Measurements from ENCODE around the gene PON2. TPM values are rescaled to one million over a fixed set of nuclear protein-coding genes. Genes with fewer than 3 reads are reported as not detected.
A peak's percentile ranks its signal among the peaks of the same experiment; 100 is the strongest.

PON2 gene
- total RNA-seq, 4 donors from 2014 or later = 48.2 to 67.3 (median 55.4) TPM

DNA sequence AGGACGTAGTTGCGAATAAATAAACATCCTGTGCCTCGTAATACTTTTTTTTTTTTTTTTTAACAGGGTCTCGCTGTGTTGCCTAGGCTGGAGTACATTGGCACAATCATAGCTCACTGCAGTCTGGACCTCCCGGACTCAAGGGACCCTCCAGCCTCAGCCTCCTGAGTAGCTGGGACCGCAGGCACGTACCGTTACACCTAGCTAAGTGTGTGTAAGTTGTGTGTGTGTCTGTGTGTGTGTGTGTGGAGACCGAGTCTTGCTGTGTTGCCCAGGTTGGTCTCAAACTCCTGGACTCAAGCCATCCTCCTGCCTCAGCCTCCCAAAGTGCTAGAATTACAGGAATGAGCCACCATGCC lies 573 bp upstream of the PON2 start:
- WGBS = 52% methylated on average over 9 of the region's 9 CpGs
- Histone ChIP-seq H3K27ac (replicated peaks in 1 of 4) (peak overlapping the region; percentile 88 to 93 (median 92)), H3K9me3 (no peaks in the 10 kb centered on the region), H3K4me1 (peaks cover 7 to 18% (median 15%) of the 10 kb centered on the region in 4 donors), H3K36me3 (no peaks in the 10 kb centered on the region), H3K27me3 (no peaks in the 10 kb centered on the region), H3K4me3 (peak overlapping the region; percentile 75 to 85 (median 80))
- no peak for DNase-seq (ENCODE audit: extremely low spot score)
- no peak for TF ChIP-seq POLR2AphosphoS5 (IDR thresholded peaks at IDR 0.05)
- no peak for TF ChIP-seq EP300 (IDR thresholded peaks at IDR 0.05)
- TF ChIP-seq, protein P1, sequence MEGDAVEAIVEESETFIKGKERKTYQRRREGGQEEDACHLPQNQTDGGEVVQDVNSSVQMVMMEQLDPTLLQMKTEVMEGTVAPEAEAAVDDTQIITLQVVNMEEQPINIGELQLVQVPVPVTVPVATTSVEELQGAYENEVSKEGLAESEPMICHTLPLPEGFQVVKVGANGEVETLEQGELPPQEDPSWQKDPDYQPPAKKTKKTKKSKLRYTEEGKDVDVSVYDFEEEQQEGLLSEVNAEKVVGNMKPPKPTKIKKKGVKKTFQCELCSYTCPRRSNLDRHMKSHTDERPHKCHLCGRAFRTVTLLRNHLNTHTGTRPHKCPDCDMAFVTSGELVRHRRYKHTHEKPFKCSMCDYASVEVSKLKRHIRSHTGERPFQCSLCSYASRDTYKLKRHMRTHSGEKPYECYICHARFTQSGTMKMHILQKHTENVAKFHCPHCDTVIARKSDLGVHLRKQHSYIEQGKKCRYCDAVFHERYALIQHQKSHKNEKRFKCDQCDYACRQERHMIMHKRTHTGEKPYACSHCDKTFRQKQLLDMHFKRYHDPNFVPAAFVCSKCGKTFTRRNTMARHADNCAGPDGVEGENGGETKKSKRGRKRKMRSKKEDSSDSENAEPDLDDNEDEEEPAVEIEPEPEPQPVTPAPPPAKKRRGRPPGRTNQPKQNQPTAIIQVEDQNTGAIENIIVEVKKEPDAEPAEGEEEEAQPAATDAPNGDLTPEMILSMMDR (IDR thresholded peaks at IDR 0.05) = no peak
- TF ChIP-seq POLR2A (IDR thresholded peaks at IDR 0.05; ENCODE audit: low read depth) = no peak
- intact Hi-C loops (cut with DNase I) = no loop called here

DNA sequence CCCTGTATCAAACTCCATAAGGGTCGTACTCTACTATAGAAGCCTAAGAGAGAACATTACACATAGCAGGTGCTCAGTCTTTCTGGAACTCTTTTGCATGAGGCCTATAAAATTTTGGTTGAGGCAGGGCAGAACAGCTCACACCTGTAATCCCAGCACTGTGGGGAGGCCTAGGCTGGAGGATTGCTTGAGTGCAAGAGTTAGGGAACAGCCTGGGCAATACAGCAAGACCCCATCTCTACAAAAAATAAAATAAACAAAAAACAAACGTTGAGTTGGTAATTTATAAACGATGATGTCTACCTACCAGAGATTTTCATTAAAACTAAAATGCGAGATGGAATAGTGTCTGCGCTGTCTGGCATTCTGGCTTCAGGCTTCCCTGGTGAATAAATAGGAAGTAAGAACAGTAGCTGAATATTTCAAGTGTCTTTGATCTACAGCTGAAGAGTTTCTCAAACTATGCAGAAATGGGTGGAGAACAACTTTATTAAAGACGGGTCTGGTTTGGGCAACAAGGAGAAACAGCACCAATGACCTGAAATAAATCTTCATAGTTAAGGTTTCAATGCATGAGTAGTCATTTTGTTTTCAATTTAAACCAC lies 774 bp downstream of the PON2 start:
- DNase-seq (ENCODE audit: extremely low spot score) = no peak
- 56% methylated on average over 6 of the region's 6 CpGs for WGBS
- no peaks in the 10 kb centered on the region for H3K27me3 ChIP-seq
- intact Hi-C loops (cut with DNase I) = no loop called here
- peak overlapping the region; percentile 75 to 85 (median 80) for H3K4me3 ChIP-seq
- TF ChIP-seq POLR2A (IDR thresholded peaks at IDR 0.05; ENCODE audit: low read depth) (no peak), EP300 (IDR thresholded peaks at IDR 0.05) (no peak), POLR2AphosphoS5 (IDR thresholded peaks at IDR 0.05) (no peak)
- TF ChIP-seq, protein P1 (IDR thresholded peaks at IDR 0.05) = no peak
- peak overlapping the region; percentile 88 to 93 (median 92) for H3K27ac ChIP-seq (replicated peaks in 1 of 4)
- peaks cover 7 to 18% (median 15%) of the 10 kb centered on the region in 4 donors for H3K4me1 ChIP-seq
- H3K9me3 ChIP-seq = no peaks in the 10 kb centered on the region
- peaks cover 0 to 5% (median 0%) of the 10 kb centered on the region in 4 donors for H3K36me3 ChIP-seq

DNA sequence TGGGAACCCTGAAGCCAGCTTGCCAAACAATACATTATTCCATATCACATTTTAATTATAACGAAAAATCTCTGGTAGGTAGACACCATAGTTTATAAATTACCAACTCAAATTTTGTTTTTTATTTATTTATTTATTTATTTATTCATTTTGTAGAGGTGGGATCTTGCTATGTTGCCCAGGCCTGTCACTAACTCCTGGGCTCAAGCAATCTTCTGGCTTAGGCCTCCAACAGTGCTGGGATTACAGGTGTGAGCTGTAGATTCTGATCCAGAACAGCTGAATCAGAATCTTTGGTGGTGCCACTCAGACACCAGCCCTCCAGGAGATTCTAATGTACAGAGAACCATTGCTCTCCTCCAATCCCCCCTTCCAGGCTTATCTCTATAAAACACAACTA lies 1.7 kb downstream of the PON2 start:
- Histone ChIP-seq H3K4me3 (no peak overlapping the region), H3K27ac (replicated peaks in 1 of 4) (no peak overlapping the region), H3K9me3 (no peaks in the 10 kb centered on the region), H3K36me3 (peaks cover 0 to 5% (median 0%) of the 10 kb centered on the region in 4 donors), H3K27me3 (no peaks in the 10 kb centered on the region), H3K4me1 (peaks cover 7 to 18% (median 15%) of the 10 kb centered on the region in 4 donors)
- TF ChIP-seq, protein P1 (IDR thresholded peaks at IDR 0.05) = no peak
- TF ChIP-seq POLR2AphosphoS5 (IDR thresholded peaks at IDR 0.05) (no peak), EP300 (IDR thresholded peaks at IDR 0.05) (no peak), POLR2A (IDR thresholded peaks at IDR 0.05; ENCODE audit: low read depth) (no peak)
- no peak for DNase-seq (ENCODE audit: extremely low spot score)
- intact Hi-C loops (cut with DNase I) = no loop called here
- WGBS = 94% methylated on average over 1 of the region's 1 CpG

DNA sequence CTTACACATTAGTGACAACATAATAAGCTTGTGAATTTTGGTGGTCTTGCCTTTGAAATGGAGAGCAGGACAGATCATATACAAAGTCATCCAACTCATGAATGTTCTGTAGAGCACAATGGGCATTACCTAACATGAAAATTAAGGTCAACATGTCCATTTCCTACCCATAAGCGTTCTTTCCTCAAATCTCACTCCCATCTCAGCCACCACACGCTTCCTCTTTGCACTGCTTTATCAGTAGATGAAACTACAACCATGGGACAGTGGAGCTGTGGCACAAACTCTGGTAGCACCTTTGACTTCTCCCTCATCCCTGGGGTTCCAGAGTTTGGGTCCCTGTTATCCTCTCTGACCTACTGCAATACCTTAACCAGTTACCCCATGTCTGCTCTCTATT lies 2.2 kb downstream of the PON2 start:
- 93% methylated on average over 2 of the region's 2 CpGs for WGBS
- Histone ChIP-seq H3K27ac (replicated peaks in 1 of 4) (no peak overlapping the region), H3K9me3 (no peaks in the 10 kb centered on the region), H3K27me3 (no peaks in the 10 kb centered on the region), H3K4me3 (no peak overlapping the region), H3K36me3 (peaks cover 0 to 5% (median 0%) of the 10 kb centered on the region in 4 donors), H3K4me1 (peaks cover 7 to 18% (median 15%) of the 10 kb centered on the region in 4 donors)
- no peak for DNase-seq (ENCODE audit: extremely low spot score)
- no peak for TF ChIP-seq POLR2AphosphoS5 (IDR thresholded peaks at IDR 0.05)
- intact Hi-C loops (cut with DNase I) = no loop called here

DNA sequence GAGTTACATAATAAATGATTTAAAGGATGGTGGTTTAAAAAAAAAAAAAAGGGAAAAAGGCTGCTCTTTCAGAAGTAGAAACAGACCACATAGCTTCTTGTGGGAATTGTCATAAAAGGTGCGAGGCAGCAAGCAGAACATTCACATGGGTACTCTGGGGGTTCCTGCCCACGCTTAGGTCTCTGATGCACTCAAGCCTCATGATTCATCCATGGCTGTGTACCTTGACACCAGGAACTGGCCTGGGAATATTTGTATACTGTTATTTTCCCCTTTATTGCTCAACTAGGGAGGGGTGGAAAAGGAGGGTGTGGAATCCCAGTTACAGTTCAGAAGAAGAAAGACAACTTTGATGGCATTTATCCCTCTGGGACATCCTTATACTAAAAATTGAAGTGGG lies 4.0 kb downstream of the PON2 start:
- intact Hi-C loops (cut with DNase I) = no loop called here

More for the DNA sequence above, 4.0 kb downstream of the PON2 start:
- no peak overlapping the region for H3K27ac ChIP-seq (replicated peaks in 1 of 4)
- H3K36me3 ChIP-seq = peaks cover 0 to 5% (median 0%) of the 10 kb centered on the region in 4 donors
- no peak overlapping the region for H3K4me3 ChIP-seq
- WGBS = 90% methylated on average over 2 of the region's 2 CpGs
- DNase-seq (ENCODE audit: extremely low spot score) = no peak
- no peaks in the 10 kb centered on the region for H3K9me3 ChIP-seq
- peaks cover 7 to 18% (median 15%) of the 10 kb centered on the region in 4 donors for H3K4me1 ChIP-seq
- no peaks in the 10 kb centered on the region for H3K27me3 ChIP-seq
- no peak for TF ChIP-seq EP300 (IDR thresholded peaks at IDR 0.05)
- TF ChIP-seq, protein P1 (IDR thresholded peaks at IDR 0.05) = no peak
- no peak for TF ChIP-seq POLR2A (IDR thresholded peaks at IDR 0.05; ENCODE audit: low read depth)
- TF ChIP-seq POLR2AphosphoS5 (IDR thresholded peaks at IDR 0.05) = no peak

Measured in esophagus muscularis mucosa (tissue), 4 donors.